Measurements from ENCODE around the gene C1orf53. TPM values are rescaled to one million over a fixed set of nuclear protein-coding genes. Genes with fewer than 3 reads are reported as not detected.
A peak's percentile ranks its signal among the peaks of the same experiment; 100 is the strongest.

C1orf53 gene
- total RNA-seq, 1 donor: 6.5 TPM

GRCh38 chr1:197862221-197862620 is 40.2 kb upstream of the C1orf53 start:
- H4K20me1 ChIP-seq (ENCODE audit: insufficient read depth, low read length): no peaks in the 10 kb centered on the region
- H3K79me2 ChIP-seq (ENCODE audit: insufficient read depth, low read length): no peaks in the 10 kb centered on the region
- no peak overlapping the region for H3K4me3 ChIP-seq (ENCODE audit: insufficient read depth, low read length)
- H3K9me3 ChIP-seq (ENCODE audit: low read depth, low read length): no peaks in the 10 kb centered on the region
- H3K4me1 ChIP-seq (ENCODE audit: insufficient read depth, low read length): no peaks in the 10 kb centered on the region
- H3K27me3 ChIP-seq (ENCODE audit: insufficient read depth, low read length): no peaks in the 10 kb centered on the region
- H2AFZ ChIP-seq (ENCODE audit: low read length): peak overlapping the region; percentile 33
- no peak for DNase-seq (ENCODE audit: insufficient read length, low spot score, missing footprints)
- TF ChIP-seq CTCF (IDR thresholded peaks at IDR 0.05; ENCODE audit: extremely low read depth, low read depth, low read length): no peak
- no peak overlapping the region for H3K27ac ChIP-seq (ENCODE audit: low read depth, low read length)
- H3K4me2 ChIP-seq (ENCODE audit: insufficient read depth, low read length): no peak overlapping the region
- H3K36me3 ChIP-seq (ENCODE audit: insufficient read depth, low read length): no peaks in the 10 kb centered on the region

GRCh38 chr1:197862671-197863070 is 39.8 kb upstream of the C1orf53 start:
- H2AFZ ChIP-seq (ENCODE audit: low read length): peak overlapping the region; percentile 33

GRCh38 chr1:197865809-197866208 is 36.6 kb upstream of the C1orf53 start:
- no peaks in the 10 kb centered on the region for H3K4me1 ChIP-seq (ENCODE audit: insufficient read depth, low read length)
- H3K27me3 ChIP-seq (ENCODE audit: insufficient read depth, low read length): no peaks in the 10 kb centered on the region
- no peaks in the 10 kb centered on the region for H3K36me3 ChIP-seq (ENCODE audit: insufficient read depth, low read length)
- no peak overlapping the region for H3K4me2 ChIP-seq (ENCODE audit: insufficient read depth, low read length)
- no peak overlapping the region for H3K27ac ChIP-seq (ENCODE audit: low read depth, low read length)
- no peaks in the 10 kb centered on the region for H3K79me2 ChIP-seq (ENCODE audit: insufficient read depth, low read length)
- no peak for DNase-seq (ENCODE audit: insufficient read length, low spot score, missing footprints)
- H3K9me3 ChIP-seq (ENCODE audit: low read depth, low read length): no peaks in the 10 kb centered on the region
- H2AFZ ChIP-seq (ENCODE audit: low read length): no peak overlapping the region
- no peak overlapping the region for H3K4me3 ChIP-seq (ENCODE audit: insufficient read depth, low read length)
- H4K20me1 ChIP-seq (ENCODE audit: insufficient read depth, low read length): no peaks in the 10 kb centered on the region
- no peak for TF ChIP-seq CTCF (IDR thresholded peaks at IDR 0.05; ENCODE audit: extremely low read depth, low read depth, low read length)

More at GRCh38 chr1:197862671-197863070, 39.8 kb upstream of the C1orf53 start:
- H3K79me2 ChIP-seq (ENCODE audit: insufficient read depth, low read length): no peaks in the 10 kb centered on the region
- H3K9me3 ChIP-seq (ENCODE audit: low read depth, low read length): no peaks in the 10 kb centered on the region
- no peak overlapping the region for H3K4me3 ChIP-seq (ENCODE audit: insufficient read depth, low read length)
- H3K27ac ChIP-seq (ENCODE audit: low read depth, low read length): no peak overlapping the region
- no peak for TF ChIP-seq CTCF (IDR thresholded peaks at IDR 0.05; ENCODE audit: extremely low read depth, low read depth, low read length)
- DNase-seq (ENCODE audit: insufficient read length, low spot score, missing footprints): no peak
- no peaks in the 10 kb centered on the region for H3K27me3 ChIP-seq (ENCODE audit: insufficient read depth, low read length)
- H3K4me1 ChIP-seq (ENCODE audit: insufficient read depth, low read length): no peaks in the 10 kb centered on the region
- H3K36me3 ChIP-seq (ENCODE audit: insufficient read depth, low read length): no peaks in the 10 kb centered on the region
- no peaks in the 10 kb centered on the region for H4K20me1 ChIP-seq (ENCODE audit: insufficient read depth, low read length)
- no peak overlapping the region for H3K4me2 ChIP-seq (ENCODE audit: insufficient read depth, low read length)

DNA sequence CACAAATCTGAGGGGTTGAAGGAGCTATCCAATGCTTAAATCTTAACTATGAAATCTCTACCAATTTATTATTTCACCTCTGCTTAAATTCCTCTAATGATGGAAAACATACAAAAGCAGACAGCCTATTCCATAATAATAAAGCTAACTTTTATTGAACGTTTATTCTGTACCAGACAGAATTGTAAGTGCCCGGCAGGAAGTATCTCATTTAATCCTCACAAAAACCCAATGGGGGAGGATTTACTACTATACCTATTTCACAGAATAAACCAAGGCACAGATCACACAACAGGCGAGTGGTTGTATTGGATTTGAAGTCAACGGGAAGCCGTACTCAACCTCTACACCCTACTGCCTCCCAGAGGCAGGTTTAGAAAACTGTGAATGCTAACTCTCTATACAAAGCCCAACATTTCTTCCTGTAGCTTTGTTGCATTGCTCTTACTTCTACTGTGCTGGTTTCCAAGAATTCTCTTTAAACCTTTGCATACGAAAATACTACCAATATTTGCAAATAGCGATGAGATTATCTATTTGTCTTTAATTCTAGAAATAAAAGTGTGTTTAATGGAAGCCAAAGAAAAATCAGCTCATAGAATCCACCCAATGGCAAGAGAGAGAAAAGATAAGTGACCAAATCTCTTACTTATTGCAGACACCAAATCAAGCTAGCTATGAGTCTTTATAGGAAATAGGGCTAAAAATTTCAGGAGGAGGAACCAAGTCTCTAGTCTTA is 33.5 kb upstream of the C1orf53 start:
- Histone ChIP-seq H3K9me3 (ENCODE audit: low read depth, low read length) (no peaks in the 10 kb centered on the region), H3K4me3 (ENCODE audit: insufficient read depth, low read length) (no peak overlapping the region), H3K4me1 (ENCODE audit: insufficient read depth, low read length) (no peaks in the 10 kb centered on the region), H3K4me2 (ENCODE audit: insufficient read depth, low read length) (no peak overlapping the region), H3K79me2 (ENCODE audit: insufficient read depth, low read length) (no peaks in the 10 kb centered on the region), H4K20me1 (ENCODE audit: insufficient read depth, low read length) (no peaks in the 10 kb centered on the region), H2AFZ (ENCODE audit: low read length) (no peak overlapping the region), H3K36me3 (ENCODE audit: insufficient read depth, low read length) (no peaks in the 10 kb centered on the region), H3K27ac (ENCODE audit: low read depth, low read length) (no peak overlapping the region), H3K27me3 (ENCODE audit: insufficient read depth, low read length) (no peaks in the 10 kb centered on the region)
- TF ChIP-seq CTCF (IDR thresholded peaks at IDR 0.05; ENCODE audit: extremely low read depth, low read depth, low read length): peak; percentile 78
- peak; percentile 62 for DNase-seq (ENCODE audit: insufficient read length, low spot score, missing footprints)

Measured in osteoblast (primary cell).